GM06990 (cell line): ENCODE measurements around the gene DIS3L.

ENCODE experiments used
- DNase-seq: peaks from one replicate; pipeline ENCODE4 v3.0.0-alpha.2; 2011; ENCODE audit not compliant: insufficient read length; ENCODE audit errors: extremely low read depth
- H3K27me3 ChIP-seq: replicated peaks from 2 replicates; pipeline ENCODE4 v1.6.0; 2011; ENCODE audit warnings: low read length; ENCODE audit not compliant: control insufficient read depth, insufficient read depth
- H3K36me3 ChIP-seq: 2 replicates; pipeline ENCODE4 v1.5.1; 2011; ENCODE audit warnings: low read length; ENCODE audit not compliant: control insufficient read depth, insufficient read depth
- H3K4me3 ChIP-seq: replicated peaks from 2 replicates; pipeline ENCODE4 v1.5.1; 2011; ENCODE audit warnings: low read depth, mild to moderate bottlenecking, control low read depth, low read length
- CTCF ChIP-seq: IDR thresholded peaks from 2 replicates; pipeline ENCODE4 v1.5.1; 2011; ENCODE audit warnings: low read length, control low read depth, mild to moderate bottlenecking, inconsistent platforms; ENCODE audit not compliant: insufficient read depth, poor library complexity, severe bottlenecking

Gene DIS3L

GRCh38 chr15:66285533-66286280 is 7.7 kb upstream of the DIS3L start:
- Histone ChIP-seq H3K4me3 (no peak overlapping the region), H3K36me3 (no peaks in the 10 kb centered on the region), H3K27me3 (no peaks in the 10 kb centered on the region)
- DNase-seq = no peak
- TF ChIP-seq CTCF = no peak

- no peak for DNase-seq
Measured at GRCh38 chr15:66287461-66288057, 5.8 kb upstream of the DIS3L start.

GRCh38 chr15:66288093-66288492 is 5.3 kb upstream of the DIS3L start:
- no peak for DNase-seq

More at GRCh38 chr15:66287461-66288057, 5.8 kb upstream of the DIS3L start:
- TF ChIP-seq CTCF = peak; percentile 65
- H3K36me3 ChIP-seq = no peaks in the 10 kb centered on the region
- no peak overlapping the region for H3K4me3 ChIP-seq
- H3K27me3 ChIP-seq = no peaks in the 10 kb centered on the region

GRCh38 chr15:66288551-66289185 is 4.7 kb upstream of the DIS3L start:
- Histone ChIP-seq H3K27me3 (no peaks in the 10 kb centered on the region), H3K36me3 (no peaks in the 10 kb centered on the region), H3K4me3 (no peak overlapping the region)
- no peak for TF ChIP-seq CTCF
- no peak for DNase-seq

More at GRCh38 chr15:66288093-66288492, 5.3 kb upstream of the DIS3L start:
- no peaks in the 10 kb centered on the region for H3K27me3 ChIP-seq
- no peaks in the 10 kb centered on the region for H3K36me3 ChIP-seq
- TF ChIP-seq CTCF = no peak
- no peak overlapping the region for H3K4me3 ChIP-seq

GRCh38 chr15:66290007-66290406 is 3.4 kb upstream of the DIS3L start:
- no peak for DNase-seq
- Histone ChIP-seq H3K36me3 (no peaks in the 10 kb centered on the region), H3K4me3 (no peak overlapping the region), H3K27me3 (no peaks in the 10 kb centered on the region)
- no peak for TF ChIP-seq CTCF
